Ectodermal cell (in vitro differentiated cells): Measurements from ENCODE around the gene ASTL.

ENCODE experiments used
- H3K27ac ChIP-seq: 2 replicates; pipeline ENCODE4 v1.7.0; 2013; ENCODE audit warnings: mild to moderate bottlenecking, low read depth, low read length; ENCODE audit not compliant: insufficient read depth, poor library complexity, severe bottlenecking
- H3K27me3 ChIP-seq: 2 replicates; pipeline ENCODE4 v1.7.0; 2013; ENCODE audit warnings: mild to moderate bottlenecking, low read length; ENCODE audit not compliant: insufficient read depth, control insufficient read depth, poor library complexity, severe bottlenecking
- H3K36me3 ChIP-seq: one replicate; pipeline ENCODE4 v1.7.0; 2013; ENCODE audit warnings: low read length; ENCODE audit not compliant: control insufficient read depth, insufficient read depth
- H3K4me1 ChIP-seq: one replicate; pipeline ENCODE4 v1.7.0; 2013; ENCODE audit warnings: low read length; ENCODE audit not compliant: control insufficient read depth, insufficient read depth
- H3K4me3 ChIP-seq: 2 replicates; pipeline ENCODE4 v1.7.0; 2013; ENCODE audit warnings: low read depth, low read length, control low read depth; ENCODE audit not compliant: insufficient read depth
- H3K9me3 ChIP-seq: 2 replicates; pipeline ENCODE4 v1.7.0; 2013; ENCODE audit warnings: mild to moderate bottlenecking, low read length, moderate library complexity; ENCODE audit not compliant: control insufficient read depth
- WGBS, 2 experiments: methylation state at CpG; one replicate each; pipeline ENCODE4 v1.1.7; 2013; ENCODE audit warnings: missing lambda C conversion rate in 2 of 2; 5-methylcytosine and 5-hydroxymethylcytosine counted together

The ASTL gene

GRCh38 chr2:96152304-96153161, 14.2 kb upstream of the ASTL start:
- Histone ChIP-seq H3K9me3 (no peaks in the 10 kb centered on the region), H3K27ac (peak overlapping the region; percentile 39), H3K4me3 (no peak overlapping the region), H3K36me3 (no peaks in the 10 kb centered on the region), H3K4me1 (peaks cover 29% of the 10 kb centered on the region), H3K27me3 (peaks cover 3% of the 10 kb centered on the region)
- 43 to 45% methylated on average over 13 of the region's 13 CpGs for WGBS, 2 experiments

GRCh38 chr2:96151595-96152303, 13.4 kb upstream of the ASTL start:
- H3K36me3 ChIP-seq, result no peaks in the 10 kb centered on the region
- no peak overlapping the region for H3K4me3 ChIP-seq
- H3K27ac ChIP-seq, result no peak overlapping the region
- H3K9me3 ChIP-seq, result no peaks in the 10 kb centered on the region
- H3K27me3 ChIP-seq, result peaks cover 7% of the 10 kb centered on the region
- peaks cover 29% of the 10 kb centered on the region for H3K4me1 ChIP-seq
- WGBS, 2 experiments, result 84 to 87% methylated on average over 9 of the region's 9 CpGs

DNA sequence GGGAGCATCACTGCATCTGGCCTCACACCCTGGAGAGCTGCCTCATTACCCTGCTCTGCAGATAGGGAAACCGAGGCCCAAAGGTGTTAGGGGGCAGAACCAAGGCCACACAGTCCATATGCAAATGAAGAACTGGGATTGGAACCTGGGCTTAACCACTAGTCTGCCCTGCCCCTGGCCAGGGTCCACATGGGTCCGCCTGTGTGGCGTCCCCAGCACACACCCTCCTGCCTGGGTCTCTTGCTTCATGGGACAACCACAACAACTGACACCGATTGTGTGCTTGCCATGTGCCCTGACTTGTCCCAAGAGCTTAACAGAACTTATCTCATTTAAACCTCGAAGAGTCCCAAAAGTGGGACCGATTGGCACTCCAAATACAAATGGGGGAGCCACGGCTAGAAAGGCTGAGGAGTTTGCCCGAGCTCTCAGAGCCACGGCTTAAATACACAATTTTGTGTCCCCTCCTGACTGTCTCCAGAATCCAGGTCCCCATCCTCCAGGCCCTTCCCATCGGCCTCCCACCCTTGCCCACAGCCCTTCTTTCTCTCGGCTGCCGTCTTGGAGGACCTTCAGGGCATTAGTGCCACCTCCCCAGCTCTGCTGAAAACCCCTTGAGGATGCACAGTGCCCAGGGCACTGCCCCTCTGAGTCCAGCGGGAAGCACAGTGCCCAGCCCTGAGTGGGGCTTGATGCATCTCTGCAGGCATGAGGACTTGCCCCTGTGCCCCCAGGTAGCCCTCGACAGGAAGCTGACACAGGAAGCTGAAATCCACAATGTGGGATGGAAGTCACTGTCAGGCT, 12.7 kb upstream of the ASTL start:
- WGBS, 2 experiments, result 95% methylated on average over 14 of the region's 14 CpGs
- Histone ChIP-seq H3K27ac (no peak overlapping the region), H3K4me1 (peaks cover 35% of the 10 kb centered on the region), H3K4me3 (no peak overlapping the region), H3K27me3 (peaks cover 15% of the 10 kb centered on the region), H3K36me3 (no peaks in the 10 kb centered on the region), H3K9me3 (no peaks in the 10 kb centered on the region)

DNA sequence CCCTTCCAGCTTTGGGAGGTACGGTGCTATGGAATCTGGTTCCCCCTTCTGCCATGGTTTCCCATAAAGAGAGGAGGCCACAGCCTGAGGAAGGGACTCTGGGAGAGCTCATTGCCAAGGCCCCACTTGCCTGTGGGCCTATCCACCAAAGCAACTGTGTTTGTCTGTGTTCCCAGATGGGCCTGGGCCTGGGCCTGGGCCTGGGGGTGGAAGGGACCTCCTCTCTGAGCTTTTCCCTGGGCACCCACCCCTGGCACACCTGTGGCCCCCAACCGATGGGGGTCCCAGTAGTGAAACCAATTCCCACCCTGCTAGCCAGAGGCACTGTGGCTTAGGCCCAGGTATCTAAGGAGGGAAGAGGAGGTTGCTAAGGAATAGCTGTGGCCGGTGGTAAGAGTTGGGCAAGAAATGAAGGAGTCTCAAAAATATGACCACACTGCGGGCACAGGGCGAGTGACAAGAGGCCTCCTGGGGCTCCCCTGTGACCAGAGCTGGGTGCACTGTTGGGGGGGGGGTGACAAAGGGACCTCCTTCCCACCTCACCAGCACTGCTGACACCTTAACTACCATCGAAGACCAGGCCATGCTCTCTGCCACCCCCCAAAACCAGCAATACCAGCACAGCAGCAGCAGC, 11.8 kb upstream of the ASTL start:
- Histone ChIP-seq H3K27ac (no peak overlapping the region), H3K27me3 (peaks cover 23% of the 10 kb centered on the region), H3K9me3 (no peaks in the 10 kb centered on the region), H3K36me3 (no peaks in the 10 kb centered on the region), H3K4me1 (peaks cover 37% of the 10 kb centered on the region), H3K4me3 (no peak overlapping the region)
- 95 to 97% methylated on average over 6 of the region's 6 CpGs for WGBS, 2 experiments

DNA sequence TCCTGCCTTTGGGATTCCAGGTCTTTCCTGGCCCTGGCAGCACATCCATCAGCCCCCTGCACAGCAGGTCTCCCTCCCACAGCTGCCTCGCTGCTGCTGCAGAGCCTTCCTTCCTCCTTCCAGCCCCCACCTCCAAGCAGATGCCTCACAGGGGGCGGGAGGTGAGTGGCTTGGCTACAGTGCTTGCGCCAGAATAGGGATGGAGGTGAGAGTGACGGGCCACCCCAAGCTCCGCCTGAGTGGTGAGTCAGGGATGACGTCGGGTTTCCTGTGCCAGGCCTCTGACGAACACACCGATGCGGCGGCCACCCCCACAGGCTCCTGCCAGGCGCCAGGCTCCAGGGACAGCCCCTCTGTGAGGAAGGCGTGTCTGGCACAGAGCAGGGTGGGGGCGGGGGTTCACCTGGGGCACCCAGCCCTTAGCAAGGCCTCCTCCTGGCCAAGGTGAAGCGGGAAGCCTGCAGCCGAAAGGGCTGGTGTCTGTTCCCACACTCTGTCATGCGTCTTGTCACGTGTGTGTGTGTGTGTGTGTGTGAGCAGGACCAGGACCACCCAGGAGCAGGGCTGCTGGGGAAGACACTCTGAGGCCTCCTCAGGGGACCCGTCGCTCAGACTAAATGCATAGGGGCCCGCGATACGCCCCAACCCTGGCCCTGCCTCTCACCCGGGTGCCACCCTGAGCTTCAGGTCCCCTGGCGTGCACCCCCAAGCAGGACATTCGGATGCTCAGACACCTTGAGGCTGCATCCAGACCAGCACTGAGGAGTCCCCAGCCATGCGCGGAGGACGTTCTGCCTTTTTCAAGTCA, 10.3 kb upstream of the ASTL start:
- no peaks in the 10 kb centered on the region for H3K36me3 ChIP-seq
- H3K4me3 ChIP-seq, result no peak overlapping the region
- no peaks in the 10 kb centered on the region for H3K9me3 ChIP-seq
- H3K27ac ChIP-seq, result no peak overlapping the region
- WGBS, 2 experiments, result 48% methylated on average over 29 of the region's 29 CpGs
- peaks cover 36% of the 10 kb centered on the region for H3K4me1 ChIP-seq
- H3K27me3 ChIP-seq, result peaks cover 38% of the 10 kb centered on the region

DNA sequence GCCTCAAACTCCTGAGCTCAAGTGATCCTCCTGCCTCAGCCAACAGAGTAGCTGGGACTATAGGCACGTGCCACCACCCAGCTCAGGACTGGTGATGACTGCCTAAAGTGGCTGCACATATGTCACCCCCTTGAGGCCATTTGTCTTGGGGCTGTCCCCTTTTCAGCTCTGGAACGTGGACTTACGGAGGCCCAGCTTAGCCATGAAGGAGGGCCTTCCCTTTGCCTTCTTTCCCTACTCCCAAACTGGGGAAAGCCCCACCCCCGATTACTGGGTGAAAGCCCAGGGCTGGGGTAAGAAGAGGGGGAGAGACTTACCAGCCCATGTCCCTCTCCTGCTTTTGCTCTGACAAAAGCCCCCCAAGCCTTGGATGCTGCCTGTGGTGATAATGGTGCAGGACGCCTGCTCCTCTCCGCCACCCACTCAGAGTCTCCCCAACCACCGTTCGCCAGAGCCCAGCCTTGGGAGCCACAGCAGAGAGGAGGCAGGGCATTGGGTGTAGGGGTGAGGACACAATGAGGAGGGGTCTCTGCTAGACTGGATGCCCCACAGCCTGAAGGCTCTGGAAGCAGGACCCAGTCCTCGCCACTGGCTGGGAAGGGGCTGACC, 9.4 kb upstream of the ASTL start:
- peaks cover 27% of the 10 kb centered on the region for H3K4me1 ChIP-seq
- H3K4me3 ChIP-seq, result no peak overlapping the region

DNA sequence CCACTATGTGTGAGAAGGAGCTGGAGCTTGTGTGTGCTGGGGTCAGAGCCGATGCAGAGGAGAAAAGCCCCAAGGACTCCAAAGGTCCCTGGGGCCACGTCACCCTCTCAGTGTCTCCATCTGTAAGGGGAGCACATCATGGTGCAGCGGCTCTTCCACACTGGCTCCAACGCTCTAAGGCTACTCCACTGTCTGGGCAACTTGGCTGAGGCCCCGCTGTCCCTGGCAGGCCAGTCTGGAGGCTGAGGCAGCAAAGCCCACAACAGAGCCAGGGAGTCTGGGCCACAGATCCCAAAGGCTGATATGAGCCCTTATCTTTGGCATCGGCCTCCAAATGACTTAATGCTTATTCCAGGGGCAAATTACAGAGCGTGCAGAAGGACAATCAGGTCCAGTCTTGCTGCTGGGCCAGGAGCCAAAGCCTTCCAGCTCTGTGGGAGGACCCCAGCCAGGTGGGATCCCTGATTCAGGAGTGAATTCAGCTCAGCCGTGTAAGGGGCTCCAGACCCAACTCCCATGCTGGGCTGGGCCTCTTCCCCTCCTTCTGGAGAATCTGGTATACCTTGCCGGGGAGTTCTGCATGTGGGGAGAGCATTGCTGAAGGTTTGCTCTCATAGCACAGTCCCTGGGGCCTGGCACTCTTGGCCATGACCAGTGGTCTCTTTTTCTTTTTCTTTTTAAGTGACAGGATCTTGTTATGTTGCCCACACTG, 8.7 kb upstream of the ASTL start:
- WGBS, 2 experiments, result 94% methylated on average over 9 of the region's 9 CpGs
- Histone ChIP-seq H3K4me1 (peaks cover 22% of the 10 kb centered on the region), H3K27ac (no peak overlapping the region), H3K9me3 (no peaks in the 10 kb centered on the region), H3K4me3 (no peak overlapping the region), H3K27me3 (peaks cover 39% of the 10 kb centered on the region), H3K36me3 (no peaks in the 10 kb centered on the region)

More for the DNA sequence above, 9.4 kb upstream of the ASTL start:
- Histone ChIP-seq H3K27me3 (peaks cover 39% of the 10 kb centered on the region), H3K9me3 (no peaks in the 10 kb centered on the region), H3K36me3 (no peaks in the 10 kb centered on the region), H3K27ac (no peak overlapping the region)
- 77 to 78% methylated on average over 9 of the region's 9 CpGs for WGBS, 2 experiments

DNA sequence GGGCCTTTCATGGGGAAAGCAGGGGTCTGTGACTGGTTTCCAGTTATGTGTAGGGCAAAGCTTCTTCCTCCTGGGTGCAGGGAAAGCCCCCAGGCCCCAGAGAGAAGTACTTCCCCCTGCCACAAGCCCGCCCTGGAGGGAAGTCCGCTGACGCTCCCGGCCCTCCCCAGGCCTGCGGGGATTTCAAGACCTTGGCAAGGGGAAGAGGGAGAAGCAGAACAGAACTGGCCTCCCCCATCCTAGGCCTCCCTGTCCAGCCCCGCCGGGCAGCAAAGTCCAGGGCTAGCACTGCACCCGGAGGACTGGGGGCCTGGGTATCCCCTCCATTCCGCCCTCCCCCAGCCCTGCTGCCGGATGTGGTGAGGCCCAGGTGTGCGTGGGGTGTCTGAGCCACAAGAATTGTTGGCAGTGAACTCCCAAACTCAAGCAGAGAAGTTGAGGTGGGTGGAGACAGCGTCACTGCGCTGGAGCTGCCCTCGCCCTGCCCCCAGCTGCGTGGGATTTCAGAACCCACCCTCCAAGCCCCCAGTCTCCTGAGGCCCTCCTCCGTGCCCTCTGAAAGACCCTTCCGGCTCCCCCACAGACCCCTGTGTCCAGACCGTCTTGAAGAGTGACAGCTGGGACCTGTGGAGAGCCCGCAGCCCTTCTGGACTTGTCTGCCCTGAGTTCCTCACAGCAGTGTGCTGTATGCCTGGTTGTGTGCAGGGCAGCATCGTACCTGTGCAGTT, 8.0 kb upstream of the ASTL start:
- Histone ChIP-seq H3K27me3 (peaks cover 39% of the 10 kb centered on the region), H3K36me3 (no peaks in the 10 kb centered on the region), H3K4me3 (no peak overlapping the region), H3K27ac (no peak overlapping the region), H3K9me3 (no peaks in the 10 kb centered on the region), H3K4me1 (peaks cover 20% of the 10 kb centered on the region)
- 84 to 87% methylated on average over 20 of the region's 20 CpGs for WGBS, 2 experiments
